HepG2 (cell line): ENCODE measurements around the gene CEBPA. TPM values are rescaled to one million over a fixed set of nuclear protein-coding genes. Genes with fewer than 3 reads are reported as not detected.

Experiments used
- ATAC-seq: fragments of 200-7000 bp; cut with Tn5 transposase; 3 replicates; pipeline ENCODE4 v1.9.1; 2020; ENCODE audit warnings: mild to moderate bottlenecking, moderate library complexity
- BruUV-seq: library from RNA; stranded (reverse); fragments of 400-500 nt; replicated peaks from 2 replicates; lab custom pipeline; 2021; lab: Mats Ljungman, UMichigan
- CTCF ChIA-PET: fragments of 300-600 bp; formaldehyde crosslinking; extraction: SDS; loops from one replicate; lab custom pipeline; 2021; ENCODE audit warnings: low total read pairs, inconsistent platforms, low intra/inter-chr PET ratio; lab: Yijun Ruan, JAX
- POLR2A ChIA-PET: fragments of 350-600 bp; sonication (Branson Sonifier 250); formaldehyde crosslinking; loops from one replicate; lab custom pipeline; 2020; ENCODE audit warnings: antibody characterized with exemption, inconsistent platforms; lab: Yijun Ruan, JAX
- DNase-seq: peaks from one replicate; pipeline ENCODE4 v3.0.0-alpha.2; 2015; ENCODE audit warnings: low spot score
- FAIRE-seq: peaks from 3 replicates; lab custom pipeline; 2011; peaks lifted over from hg19 to GRCh38; lab: Jason Lieb, UNC
- H2AFZ ChIP-seq: one replicate; pipeline ENCODE4 v1.6.1; 2011; ENCODE audit warnings: low read length, inconsistent platforms
- H3K27ac ChIP-seq: fragments of 300-600 bp; 3 replicates; pipeline ENCODE4 v1.8.0; 2011; ENCODE audit warnings: mixed run types, mild to moderate bottlenecking, mixed read lengths, low read length, inconsistent platforms; ENCODE audit not compliant: insufficient read depth; ENCODE audit errors: extremely low read length
- H3K27me3 ChIP-seq, 2 experiments: fragments of 200-600 bp in 1 of 2; 2 replicates in 1 of 2; 3 replicates in 1 of 2; pipeline versions ENCODE4 v1.6.0 to v1.8.0; 2011; ENCODE audit warnings: low read length in 2 of 2, mild to moderate bottlenecking in 2 of 2, moderate library complexity in 2 of 2, inconsistent platforms in 1 of 2; ENCODE audit not compliant: insufficient read depth in 2 of 2, control insufficient read depth in 1 of 2
- H3K36me3 ChIP-seq, 2 experiments: fragments of 200-600 bp in 1 of 2; replicated peaks in 1 of 2; 2 replicates in 1 of 2; 3 replicates in 1 of 2; pipeline versions ENCODE4 v1.5.1 to v1.8.0; 2011; ENCODE audit warnings: low read length in 2 of 2, inconsistent platforms in 1 of 2; ENCODE audit not compliant: insufficient read depth in 2 of 2, control insufficient read depth in 1 of 2
- H3K4me1 ChIP-seq: 2 replicates; pipeline ENCODE4 v1.5.1; 2012; ENCODE audit warnings: low read length, inconsistent platforms; ENCODE audit not compliant: insufficient read depth
- H3K4me2 ChIP-seq: 2 replicates; pipeline ENCODE4 v1.6.0; 2011; ENCODE audit warnings: low read depth, low read length, inconsistent platforms
- H3K4me3 ChIP-seq, 3 experiments: fragments of 200-600 bp in 1 of 3; sonication (generic), shearing (Covaris generic) in 1 of 3; replicated peaks in 1 of 3; 2 replicates each; pipeline ENCODE4 v1.5.1; 2011 to 2016; ENCODE audit warnings: low read length in 3 of 3, inconsistent platforms in 2 of 3, low read depth in 2 of 3, mild to moderate bottlenecking in 2 of 3, control low read depth in 1 of 3, mixed read lengths in 1 of 3; ENCODE audit not compliant: insufficient read depth in 1 of 3
- H3K79me2 ChIP-seq: one replicate; pipeline ENCODE4 v1.6.1; 2011; ENCODE audit warnings: low read length, inconsistent platforms; ENCODE audit not compliant: insufficient read depth
- H3K9ac ChIP-seq: 2 replicates; pipeline ENCODE4 v1.6.0; 2011; ENCODE audit warnings: mild to moderate bottlenecking, low read depth, low read length, inconsistent platforms; ENCODE audit not compliant: insufficient read depth
- H3K9me3 ChIP-seq: 2 replicates; pipeline ENCODE4 v1.5.1; 2012; ENCODE audit warnings: mild to moderate bottlenecking, low read length
- H4K20me1 ChIP-seq: 2 replicates; pipeline ENCODE4 v1.6.0; 2011; ENCODE audit warnings: inconsistent platforms, mild to moderate bottlenecking, low read length, moderate library complexity; ENCODE audit not compliant: insufficient read depth
- ADNP ChIP-seq: sonication (generic); formaldehyde crosslinking; IDR thresholded peaks from 2 replicates; pipeline ENCODE4 v1.4.0; 2020; ENCODE audit warnings: missing genetic modification reagents
- MEIS1 ChIP-seq: sonication (generic); formaldehyde crosslinking; IDR thresholded peaks from 2 replicates; pipeline ENCODE4 v1.9.0; 2021; ENCODE audit warnings: mild to moderate bottlenecking, missing genetic modification reagents, moderate library complexity, borderline replicate concordance
- NFIB ChIP-seq: sonication (generic); formaldehyde crosslinking; IDR thresholded peaks from 2 replicates; pipeline ENCODE4 v1.9.0; 2021; ENCODE audit warnings: missing genetic modification reagents, mild to moderate bottlenecking, borderline replicate concordance
- RCOR2 ChIP-seq: IDR thresholded peaks from 2 replicates; pipeline ENCODE4 v1.6.1; 2016; ENCODE audit warnings: missing biosample characterization, missing genetic modification reagents
- SIN3A ChIP-seq: IDR thresholded peaks from 2 replicates; pipeline ENCODE4 v1.6.1; 2011; ENCODE audit warnings: low read depth, mild to moderate bottlenecking, control low read depth, low read length, borderline replicate concordance
- TCF7L2 ChIP-seq: IDR thresholded peaks from 2 replicates; pipeline ENCODE4 v1.6.1; 2011; ENCODE audit warnings: mild to moderate bottlenecking, low read depth, low read length, moderate library complexity
- ZNF329 ChIP-seq: sonication (generic); formaldehyde crosslinking; IDR thresholded peaks from 2 replicates; pipeline ENCODE4 v1.9.0; 2021; ENCODE audit warnings: low read depth, mild to moderate bottlenecking, missing genetic modification reagents
- ZNF333 ChIP-seq: sonication (generic); formaldehyde crosslinking; IDR thresholded peaks from 2 replicates; pipeline ENCODE4 v1.4.0; 2020; ENCODE audit warnings: mild to moderate bottlenecking, missing genetic modification reagents, borderline replicate concordance
- ZNF616 ChIP-seq: sonication (generic); formaldehyde crosslinking; IDR thresholded peaks from 2 replicates; pipeline ENCODE4 v1.5.0; 2020; ENCODE audit warnings: low read depth, mild to moderate bottlenecking, missing genetic modification reagents
- WGBS: methylation state at CpG from one replicate; pipeline ENCODE4 v1.1.6; 2017; ENCODE audit warnings: low lambda C conversion rate; 5-methylcytosine and 5-hydroxymethylcytosine counted together
- in situ Hi-C: cut with HindIII; loops from 2 replicates; pipeline ENCODE4 v1.10.0; 2017; ENCODE audit warnings: low pct_unique_long_range_greater_than_20kb; ENCODE audit not compliant: extremely low pct_ligation_motif_present
- intact Hi-C: fragments of 100-400 bp; cut with micrococcal nuclease; formaldehyde crosslinking; loops from one replicate; pipeline ENCODE4 v1.10.0; 2022; ENCODE audit not compliant: unreplicated experiment
- polyA plus RNA-seq, 8 experiments: library from polyadenylated mRNA; depleted of rRNA in 3 of 8; stranded (reverse) in 7 of 8; unstranded in 1 of 8; fragments of >200 nt; fragmentation: Illumina TruSeq in 4 of 8; extraction: Trizol in 4 of 8; gene quantifications; 2 replicates each; pipeline versions ENCODE4 v1.2.1 to v1.2.3, GENCODE V29; 2011 to 2016; ENCODE audit warnings: low read depth in 4 of 8, missing spikeins in 1 of 8, mixed read lengths in 1 of 8; ENCODE audit not compliant: insufficient read depth in 1 of 8
- total RNA-seq, 5 experiments: library from RNA; depleted of rRNA; stranded (reverse); fragments of >200 nt; fragmentation: Illumina TruSeq; extraction: Trizol; gene quantifications; 2 replicates each; pipeline ENCODE4 v1.2.3, GENCODE V29; 2016; ENCODE audit warnings: low read depth in 1 of 5
- TF ChIP-seq, protein P1 (sequence below): sonication (generic); formaldehyde crosslinking; IDR thresholded peaks from 2 replicates; pipeline ENCODE4 v1.5.0; 2020; ENCODE audit warnings: mild to moderate bottlenecking, missing genetic modification reagents
- TF ChIP-seq, protein P2 (sequence below): sonication (generic); formaldehyde crosslinking; IDR thresholded peaks from 2 replicates; pipeline ENCODE4 v1.5.1; 2020; ENCODE audit warnings: mild to moderate bottlenecking, missing genetic modification reagents, moderate library complexity

The CEBPA gene
- total and polyA plus RNA-seq, 2 of the 13 experiments (the other 11 are each of a cell fraction or from before 2014, with no cell fraction given), result 24.8 to 103 TPM

- no TSS peak for BruUV-seq
- intact Hi-C loops (no loop called here), in situ Hi-C loops (no loop called here)
- FAIRE-seq (no peak), ATAC-seq (no peak), DNase-seq (no peak)
- ChIA-PET CTCF (interaction anchor here (1.4 kb wide), 1 partner anchor 77 kb away, joined by 12 read pairs; no protein-coding TSS in a partner anchor), POLR2A (interaction anchor here (2.0 to 2.2 kb wide), 2 partner anchors 9 to 12 kb away, joined by 6 to 12 read pairs; partner anchors contain the start of gene CEBPA)
- peaks cover 34% of the 10 kb centered on the region for H3K4me1 ChIP-seq
- no peaks in the 10 kb centered on the region for H4K20me1 ChIP-seq
- 74% methylated on average over 6 of the region's 6 CpGs for WGBS
- no peaks in the 10 kb centered on the region for H3K36me3 ChIP-seq
- no peak overlapping the region for H3K4me2 ChIP-seq
- no peaks in the 10 kb centered on the region for H3K79me2 ChIP-seq
- no peak overlapping the region for H3K27ac ChIP-seq
- no peak for TF ChIP-seq ZNF616 (CRISPR knock-in tag)
- TF ChIP-seq ZNF329 (CRISPR knock-in tag), result no peak
- TF ChIP-seq, protein P1, sequence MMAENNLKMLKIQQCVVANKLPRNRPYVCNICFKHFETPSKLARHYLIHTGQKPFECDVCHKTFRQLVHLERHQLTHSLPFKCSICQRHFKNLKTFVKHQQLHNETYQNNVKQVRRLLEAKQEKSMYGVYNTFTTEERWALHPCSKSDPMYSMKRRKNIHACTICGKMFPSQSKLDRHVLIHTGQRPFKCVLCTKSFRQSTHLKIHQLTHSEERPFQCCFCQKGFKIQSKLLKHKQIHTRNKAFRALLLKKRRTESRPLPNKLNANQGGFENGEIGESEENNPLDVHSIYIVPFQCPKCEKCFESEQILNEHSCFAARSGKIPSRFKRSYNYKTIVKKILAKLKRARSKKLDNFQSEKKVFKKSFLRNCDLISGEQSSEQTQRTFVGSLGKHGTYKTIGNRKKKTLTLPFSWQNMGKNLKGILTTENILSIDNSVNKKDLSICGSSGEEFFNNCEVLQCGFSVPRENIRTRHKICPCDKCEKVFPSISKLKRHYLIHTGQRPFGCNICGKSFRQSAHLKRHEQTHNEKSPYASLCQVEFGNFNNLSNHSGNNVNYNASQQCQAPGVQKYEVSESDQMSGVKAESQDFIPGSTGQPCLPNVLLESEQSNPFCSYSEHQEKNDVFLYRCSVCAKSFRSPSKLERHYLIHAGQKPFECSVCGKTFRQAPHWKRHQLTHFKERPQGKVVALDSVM (CRISPR knock-in tag), result 0 out of 2 replicates have a peak, but pooled peaks have one; percentile 26
- TF ChIP-seq TCF7L2, result no peak
- no peaks in the 10 kb centered on the region for H3K9me3 ChIP-seq
- no peak overlapping the region for H2AFZ ChIP-seq
- no peak overlapping the region for H3K4me3 ChIP-seq
- H3K9ac ChIP-seq, result no peak overlapping the region
- no peaks in the 10 kb centered on the region for H3K27me3 ChIP-seq
These were observed 9.7 kb upstream of the CEBPA start for GRCh38 chr19:33312065-33312464.

GRCh38 chr19:33311326-33311682 is 9.0 kb upstream of the CEBPA start:
- H3K36me3 ChIP-seq, result no peaks in the 10 kb centered on the region
- ATAC-seq (peak; percentile 80), DNase-seq (no peak), FAIRE-seq (no peak)
- no peak overlapping the region for H3K4me2 ChIP-seq
- H3K9me3 ChIP-seq, result no peaks in the 10 kb centered on the region
- no peaks in the 10 kb centered on the region for H3K79me2 ChIP-seq
- H3K4me3 ChIP-seq, result no peak overlapping the region
- ChIA-PET POLR2A (interaction anchor here (2.0 to 2.2 kb wide), 2 partner anchors 8 to 11 kb away, joined by 6 to 12 read pairs; partner anchors contain the start of gene CEBPA), CTCF (interaction anchor here (1.4 kb wide), 2 partner anchors 70 to 76 kb away, joined by 3 to 12 read pairs; no protein-coding TSS in a partner anchor)
- BruUV-seq, result no TSS peak
- in situ Hi-C loops, result no loop called here
- intact Hi-C loops, result no loop called here
- no peak overlapping the region for H3K27ac ChIP-seq
- H2AFZ ChIP-seq, result no peak overlapping the region
- no peaks in the 10 kb centered on the region for H4K20me1 ChIP-seq
- peaks cover 27% of the 10 kb centered on the region for H3K4me1 ChIP-seq
- H3K27me3 ChIP-seq, result no peaks in the 10 kb centered on the region
- 0% methylated on average over 1 of the region's 4 CpGs for WGBS
- no peak overlapping the region for H3K9ac ChIP-seq
- peak; percentile 21; the same call in 1 of the 2 replicates for TF ChIP-seq RCOR2 (CRISPR knock-in tag)
- no peak for TF ChIP-seq NFIB (CRISPR knock-in tag)
- TF ChIP-seq ADNP (CRISPR knock-in tag), result 0 out of 2 replicates have a peak, but pooled peaks have one; percentile 32
- TF ChIP-seq, protein P2, sequence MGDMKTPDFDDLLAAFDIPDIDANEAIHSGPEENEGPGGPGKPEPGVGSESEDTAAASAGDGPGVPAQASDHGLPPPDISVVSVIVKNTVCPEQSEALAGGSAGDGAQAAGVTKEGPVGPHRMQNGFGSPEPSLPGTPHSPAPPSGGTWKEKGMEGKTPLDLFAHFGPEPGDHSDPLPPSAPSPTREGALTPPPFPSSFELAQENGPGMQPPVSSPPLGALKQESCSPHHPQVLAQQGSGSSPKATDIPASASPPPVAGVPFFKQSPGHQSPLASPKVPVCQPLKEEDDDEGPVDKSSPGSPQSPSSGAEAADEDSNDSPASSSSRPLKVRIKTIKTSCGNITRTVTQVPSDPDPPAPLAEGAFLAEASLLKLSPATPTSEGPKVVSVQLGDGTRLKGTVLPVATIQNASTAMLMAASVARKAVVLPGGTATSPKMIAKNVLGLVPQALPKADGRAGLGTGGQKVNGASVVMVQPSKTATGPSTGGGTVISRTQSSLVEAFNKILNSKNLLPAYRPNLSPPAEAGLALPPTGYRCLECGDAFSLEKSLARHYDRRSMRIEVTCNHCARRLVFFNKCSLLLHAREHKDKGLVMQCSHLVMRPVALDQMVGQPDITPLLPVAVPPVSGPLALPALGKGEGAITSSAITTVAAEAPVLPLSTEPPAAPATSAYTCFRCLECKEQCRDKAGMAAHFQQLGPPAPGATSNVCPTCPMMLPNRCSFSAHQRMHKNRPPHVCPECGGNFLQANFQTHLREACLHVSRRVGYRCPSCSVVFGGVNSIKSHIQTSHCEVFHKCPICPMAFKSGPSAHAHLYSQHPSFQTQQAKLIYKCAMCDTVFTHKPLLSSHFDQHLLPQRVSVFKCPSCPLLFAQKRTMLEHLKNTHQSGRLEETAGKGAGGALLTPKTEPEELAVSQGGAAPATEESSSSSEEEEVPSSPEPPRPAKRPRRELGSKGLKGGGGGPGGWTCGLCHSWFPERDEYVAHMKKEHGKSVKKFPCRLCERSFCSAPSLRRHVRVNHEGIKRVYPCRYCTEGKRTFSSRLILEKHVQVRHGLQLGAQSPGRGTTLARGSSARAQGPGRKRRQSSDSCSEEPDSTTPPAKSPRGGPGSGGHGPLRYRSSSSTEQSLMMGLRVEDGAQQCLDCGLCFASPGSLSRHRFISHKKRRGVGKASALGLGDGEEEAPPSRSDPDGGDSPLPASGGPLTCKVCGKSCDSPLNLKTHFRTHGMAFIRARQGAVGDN (CRISPR knock-in tag), result no peak; the same call in 1 of the 2 replicates
- no peak for TF ChIP-seq ZNF333 (CRISPR knock-in tag)
- no peak for TF ChIP-seq SIN3A
- TF ChIP-seq MEIS1, result no peak
